ENCODE measurements around the gene SH3TC1. TPM values are rescaled to one million over a fixed set of nuclear protein-coding genes. Genes with fewer than 3 reads are reported as not detected.

Gene SH3TC1
- total RNA-seq, 1 experiment from 2014 or later = 7.4 TPM

- Histone ChIP-seq H3K9me3 (no peaks in the 10 kb centered on the region), H3K36me3 (no peaks in the 10 kb centered on the region), H3K27me3 (no peaks in the 10 kb centered on the region), H3K4me3 (no peak overlapping the region)
- no peak for DNase-seq
Observed at GRCh38 chr4:8250637-8251036, 51.5 kb downstream of the SH3TC1 start.

GRCh38 chr4:8251110-8251883, 52.2 kb downstream of the SH3TC1 start:
- no peaks in the 10 kb centered on the region for H3K27me3 ChIP-seq
- H3K36me3 ChIP-seq = no peaks in the 10 kb centered on the region
- H3K9me3 ChIP-seq = no peaks in the 10 kb centered on the region
- H3K4me3 ChIP-seq = no peak overlapping the region
- DNase-seq = no peak

- Histone ChIP-seq H3K36me3 (no peaks in the 10 kb centered on the region), H3K9me3 (no peaks in the 10 kb centered on the region), H3K27me3 (no peaks in the 10 kb centered on the region), H3K4me3 (no peak overlapping the region)
- no peak for DNase-seq
Observed at GRCh38 chr4:8252301-8253173, 53.4 kb downstream of the SH3TC1 start.

GRCh38 chr4:8254076-8254475, 55.0 kb downstream of the SH3TC1 start:
- H3K9me3 ChIP-seq = no peaks in the 10 kb centered on the region
- DNase-seq = no peak
- no peaks in the 10 kb centered on the region for H3K27me3 ChIP-seq
- H3K36me3 ChIP-seq = no peaks in the 10 kb centered on the region
- H3K4me3 ChIP-seq = no peak overlapping the region

- peak; percentile 82 for DNase-seq
Observed at GRCh38 chr4:8255698-8256441, 56.8 kb downstream of the SH3TC1 start.

GRCh38 chr4:8257854-8258253, 58.8 kb downstream of the SH3TC1 start:
- H3K36me3 ChIP-seq = no peaks in the 10 kb centered on the region
- no peaks in the 10 kb centered on the region for H3K9me3 ChIP-seq
- no peak overlapping the region for H3K4me3 ChIP-seq
- DNase-seq = no peak
- H3K27me3 ChIP-seq = no peaks in the 10 kb centered on the region

More at GRCh38 chr4:8255698-8256441, 56.8 kb downstream of the SH3TC1 start:
- no peaks in the 10 kb centered on the region for H3K27me3 ChIP-seq
- H3K9me3 ChIP-seq = no peaks in the 10 kb centered on the region
- no peaks in the 10 kb centered on the region for H3K36me3 ChIP-seq
- H3K4me3 ChIP-seq = no peak overlapping the region

GRCh38 chr4:8258552-8259212, 59.6 kb downstream of the SH3TC1 start:
- no peak for DNase-seq
- H3K36me3 ChIP-seq = no peaks in the 10 kb centered on the region
- H3K4me3 ChIP-seq = no peak overlapping the region

GRCh38 chr4:8259743-8260430, 60.8 kb downstream of the SH3TC1 start:
- Histone ChIP-seq H3K36me3 (no peaks in the 10 kb centered on the region), H3K4me3 (no peak overlapping the region), H3K27me3 (no peaks in the 10 kb centered on the region), H3K9me3 (no peaks in the 10 kb centered on the region)
- no peak for DNase-seq

More at GRCh38 chr4:8258552-8259212, 59.6 kb downstream of the SH3TC1 start:
- Histone ChIP-seq H3K27me3 (no peaks in the 10 kb centered on the region), H3K9me3 (no peaks in the 10 kb centered on the region)

GRCh38 chr4:8260656-8261111, 61.6 kb downstream of the SH3TC1 start:
- Histone ChIP-seq H3K9me3 (no peaks in the 10 kb centered on the region), H3K4me3 (no peak overlapping the region), H3K36me3 (no peaks in the 10 kb centered on the region), H3K27me3 (no peaks in the 10 kb centered on the region)
- DNase-seq = peak; percentile 84

- H3K36me3 ChIP-seq = no peaks in the 10 kb centered on the region
- no peaks in the 10 kb centered on the region for H3K27me3 ChIP-seq
- H3K4me3 ChIP-seq = no peak overlapping the region
- no peaks in the 10 kb centered on the region for H3K9me3 ChIP-seq
- no peak for DNase-seq
Observed at GRCh38 chr4:8261851-8262535, 62.9 kb downstream of the SH3TC1 start.

GRCh38 chr4:8262637-8263322, 63.7 kb downstream of the SH3TC1 start:
- no peaks in the 10 kb centered on the region for H3K9me3 ChIP-seq
- no peaks in the 10 kb centered on the region for H3K27me3 ChIP-seq
- no peak overlapping the region for H3K4me3 ChIP-seq
- DNase-seq = no peak
- no peaks in the 10 kb centered on the region for H3K36me3 ChIP-seq

- H3K4me3 ChIP-seq = no peak overlapping the region
- no peaks in the 10 kb centered on the region for H3K27me3 ChIP-seq
- no peaks in the 10 kb centered on the region for H3K36me3 ChIP-seq
- DNase-seq = no peak
- no peaks in the 10 kb centered on the region for H3K9me3 ChIP-seq
Observed at GRCh38 chr4:8263397-8263796, 64.3 kb downstream of the SH3TC1 start.

- DNase-seq = no peak
- no peaks in the 10 kb centered on the region for H3K9me3 ChIP-seq
Observed at GRCh38 chr4:8264106-8264505, 65.0 kb downstream of the SH3TC1 start.

GRCh38 chr4:8265171-8265929, 66.3 kb downstream of the SH3TC1 start:
- Histone ChIP-seq H3K9me3 (no peaks in the 10 kb centered on the region), H3K36me3 (no peaks in the 10 kb centered on the region), H3K4me3 (no peak overlapping the region), H3K27me3 (no peaks in the 10 kb centered on the region)
- DNase-seq = no peak

More at GRCh38 chr4:8264106-8264505, 65.0 kb downstream of the SH3TC1 start:
- Histone ChIP-seq H3K27me3 (no peaks in the 10 kb centered on the region), H3K4me3 (no peak overlapping the region), H3K36me3 (no peaks in the 10 kb centered on the region)

All from MG63 (cell line).